HepG2 (cell line): ENCODE measurements around the gene PODXL2. TPM values are rescaled to one million over a fixed set of nuclear protein-coding genes. Genes with fewer than 3 reads are reported as not detected.

Experiments used
- E2F5 ChIP-seq: sonication (generic); formaldehyde crosslinking; conservative IDR thresholded peaks from 2 replicates; pipeline ENCODE4 v1.4.0; 2020; ENCODE audit warnings: missing genetic modification reagents
- FOXK1 ChIP-seq: sonication (generic); formaldehyde crosslinking; IDR thresholded peaks from 2 replicates; pipeline ENCODE4 v1.4.0; 2020; ENCODE audit warnings: low read depth, missing genetic modification reagents, borderline replicate concordance
- HMGXB3 ChIP-seq: sonication (generic); formaldehyde crosslinking; IDR thresholded peaks from 2 replicates; pipeline ENCODE4 v1.4.0; 2020; ENCODE audit warnings: missing genetic modification reagents, borderline replicate concordance
- RELA ChIP-seq: sonication (generic); formaldehyde crosslinking; IDR thresholded peaks from 2 replicates; pipeline ENCODE4 v1.4.0; 2020; ENCODE audit warnings: missing genetic modification reagents
- SOX13 ChIP-seq, 3 experiments: fragments of 450-650 bp in 1 of 3; sonication (generic) in 1 of 3; formaldehyde crosslinking in 1 of 3; IDR thresholded peaks in 2 of 3; conservative IDR thresholded peaks in 1 of 3; 2 replicates each; pipeline versions ENCODE4 v1.5.0 to v1.6.1; 2016 to 2020; ENCODE audit warnings: antibody characterized with exemption in 1 of 3, mild to moderate bottlenecking in 1 of 3, missing compliant biosample characterization in 1 of 3, missing genetic modification reagents in 1 of 3, moderate library complexity in 1 of 3
- ZBTB49 ChIP-seq: sonication (generic); formaldehyde crosslinking; IDR thresholded peaks from 2 replicates; pipeline ENCODE4 v1.4.0; 2020; ENCODE audit warnings: missing genetic modification reagents, borderline replicate concordance
- ZFP62 ChIP-seq: sonication (generic); formaldehyde crosslinking; IDR thresholded peaks from 2 replicates; pipeline ENCODE4 v1.4.0; 2020; ENCODE audit warnings: missing genetic modification reagents
- ZNF672 ChIP-seq: sonication (generic); formaldehyde crosslinking; IDR thresholded peaks from 2 replicates; pipeline ENCODE4 v1.8.1; 2022; ENCODE audit warnings: missing genetic modification reagents
- ZSCAN9 ChIP-seq: IDR thresholded peaks from 2 replicates; pipeline ENCODE4 v1.6.1; 2016; ENCODE audit warnings: borderline replicate concordance
- polyA plus RNA-seq, 8 experiments: library from polyadenylated mRNA; depleted of rRNA in 3 of 8; stranded (reverse) in 7 of 8; unstranded in 1 of 8; fragments of >200 nt; fragmentation: Illumina TruSeq in 4 of 8; extraction: Trizol in 4 of 8; gene quantifications; 2 replicates each; pipeline versions ENCODE4 v1.2.1 to v1.2.3, GENCODE V29; 2011 to 2016; ENCODE audit warnings: low read depth in 4 of 8, missing spikeins in 1 of 8, mixed read lengths in 1 of 8; ENCODE audit not compliant: insufficient read depth in 1 of 8
- total RNA-seq, 5 experiments: library from RNA; depleted of rRNA; stranded (reverse); fragments of >200 nt; fragmentation: Illumina TruSeq; extraction: Trizol; gene quantifications; 2 replicates each; pipeline ENCODE4 v1.2.3, GENCODE V29; 2016; ENCODE audit warnings: low read depth in 1 of 5
- TF ChIP-seq, protein P1 (sequence below): IDR thresholded peaks from 2 replicates; pipeline ENCODE4 v1.6.1; 2012; ENCODE audit warnings: low read depth, low read length, improper control_type of control experiment
- TF ChIP-seq, protein P2 (sequence below): sonication (generic); formaldehyde crosslinking; IDR thresholded peaks from 2 replicates; pipeline ENCODE4 v1.5.0; 2020; ENCODE audit warnings: mild to moderate bottlenecking, missing genetic modification reagents
- TF ChIP-seq, protein P3 (sequence below): sonication (generic); formaldehyde crosslinking; IDR thresholded peaks from 2 replicates; pipeline ENCODE4 v1.5.0; 2020; ENCODE audit warnings: mild to moderate bottlenecking, missing genetic modification reagents, moderate library complexity

The PODXL2 gene
- total and polyA plus RNA-seq, 2 of the 13 experiments (the other 11 are each of a cell fraction or from before 2014, with no cell fraction given): 20.4 to 25.1 TPM

DNA sequence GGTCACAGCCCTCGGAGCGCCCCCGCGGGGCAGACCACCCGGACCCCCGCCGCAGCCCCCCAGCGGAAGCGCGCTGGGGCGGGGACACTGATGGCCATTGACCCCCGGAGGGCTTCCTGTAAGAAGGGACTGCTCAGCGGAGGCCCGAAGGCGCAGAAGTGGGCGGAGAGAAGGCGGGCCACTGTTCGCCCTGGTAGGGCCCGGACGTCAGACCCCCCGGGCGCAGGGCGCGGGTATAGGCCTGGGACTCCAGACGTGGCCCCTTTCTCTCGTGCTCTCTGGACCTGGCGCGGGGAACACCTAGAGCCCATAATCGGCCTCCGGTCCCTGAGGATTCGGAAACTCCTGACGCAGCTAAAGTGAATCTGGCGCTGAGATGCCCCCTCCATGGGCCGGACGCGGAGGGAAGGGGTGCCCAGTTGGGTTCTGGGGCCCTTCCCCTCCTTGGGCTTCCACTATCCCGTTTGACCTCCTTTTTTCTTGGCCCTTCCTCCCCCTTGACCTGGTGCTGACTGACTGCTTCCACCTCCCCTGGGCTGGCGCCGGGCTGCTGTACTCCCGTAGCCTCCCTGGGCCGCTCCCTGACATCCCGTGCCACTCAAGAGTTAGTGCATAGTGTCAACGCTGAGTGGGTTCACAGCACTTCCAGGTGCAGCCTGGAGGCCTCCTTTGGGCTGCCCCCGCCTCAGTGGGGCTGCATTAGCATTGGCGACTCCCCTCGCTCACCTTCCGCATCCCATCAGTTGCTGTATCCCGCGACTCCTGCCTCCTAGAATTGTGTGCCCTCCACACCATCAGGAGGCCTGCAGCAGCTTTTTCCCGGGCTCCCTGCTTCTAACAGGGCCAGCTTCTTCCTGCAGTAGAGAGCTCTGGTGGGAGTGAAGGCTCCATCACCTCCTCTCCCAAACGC is 44.5 kb downstream of the PODXL2 start (continued):
- TF ChIP-seq ZBTB49 (no peak), E2F5 (no peak), FOXK1 (no peak; the same call in 1 of the 2 replicates), ZNF672 (CRISPR knock-in tag) (no peak), SOX13 (IDR thresholded peaks at IDR 0.05) (no peak), SOX13 (CRISPR knock-in tag; conservative IDR thresholded peaks at IDR 0.05 in 1 of 2, IDR thresholded peaks at IDR 0.05 in 1 of 2) (no peak), RELA (CRISPR knock-in tag) (no peak), ZSCAN9 (no peak), HMGXB3 (no peak), ZFP62 (no peak)
- TF ChIP-seq, protein P1, sequence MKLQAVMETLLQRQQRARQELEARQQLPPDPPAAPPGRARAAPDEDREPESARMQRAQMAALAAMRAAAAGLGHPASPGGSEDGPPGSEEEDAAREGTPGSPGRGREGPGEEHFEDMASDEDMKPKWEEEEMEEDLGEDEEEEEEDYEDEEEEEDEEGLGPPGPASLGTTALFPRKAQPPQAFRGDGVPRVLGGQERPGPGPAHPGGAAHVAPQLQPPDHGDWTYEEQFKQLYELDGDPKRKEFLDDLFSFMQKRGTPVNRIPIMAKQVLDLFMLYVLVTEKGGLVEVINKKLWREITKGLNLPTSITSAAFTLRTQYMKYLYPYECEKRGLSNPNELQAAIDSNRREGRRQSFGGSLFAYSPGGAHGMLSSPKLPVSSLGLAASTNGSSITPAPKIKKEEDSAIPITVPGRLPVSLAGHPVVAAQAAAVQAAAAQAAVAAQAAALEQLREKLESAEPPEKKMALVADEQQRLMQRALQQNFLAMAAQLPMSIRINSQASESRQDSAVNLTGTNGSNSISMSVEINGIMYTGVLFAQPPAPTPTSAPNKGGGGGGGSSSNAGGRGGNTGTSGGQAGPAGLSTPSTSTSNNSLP: no peak
- TF ChIP-seq, protein P2, sequence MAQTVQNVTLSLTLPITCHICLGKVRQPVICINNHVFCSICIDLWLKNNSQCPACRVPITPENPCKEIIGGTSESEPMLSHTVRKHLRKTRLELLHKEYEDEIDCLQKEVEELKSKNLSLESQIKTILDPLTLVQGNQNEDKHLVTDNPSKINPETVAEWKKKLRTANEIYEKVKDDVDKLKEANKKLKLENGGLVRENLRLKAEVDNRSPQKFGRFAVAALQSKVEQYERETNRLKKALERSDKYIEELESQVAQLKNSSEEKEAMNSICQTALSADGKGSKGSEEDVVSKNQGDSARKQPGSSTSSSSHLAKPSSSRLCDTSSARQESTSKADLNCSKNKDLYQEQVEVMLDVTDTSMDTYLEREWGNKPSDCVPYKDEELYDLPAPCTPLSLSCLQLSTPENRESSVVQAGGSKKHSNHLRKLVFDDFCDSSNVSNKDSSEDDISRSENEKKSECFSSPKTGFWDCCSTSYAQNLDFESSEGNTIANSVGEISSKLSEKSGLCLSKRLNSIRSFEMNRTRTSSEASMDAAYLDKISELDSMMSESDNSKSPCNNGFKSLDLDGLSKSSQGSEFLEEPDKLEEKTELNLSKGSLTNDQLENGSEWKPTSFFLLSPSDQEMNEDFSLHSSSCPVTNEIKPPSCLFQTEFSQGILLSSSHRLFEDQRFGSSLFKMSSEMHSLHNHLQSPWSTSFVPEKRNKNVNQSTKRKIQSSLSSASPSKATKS: no peak
- TF ChIP-seq, protein P3, sequence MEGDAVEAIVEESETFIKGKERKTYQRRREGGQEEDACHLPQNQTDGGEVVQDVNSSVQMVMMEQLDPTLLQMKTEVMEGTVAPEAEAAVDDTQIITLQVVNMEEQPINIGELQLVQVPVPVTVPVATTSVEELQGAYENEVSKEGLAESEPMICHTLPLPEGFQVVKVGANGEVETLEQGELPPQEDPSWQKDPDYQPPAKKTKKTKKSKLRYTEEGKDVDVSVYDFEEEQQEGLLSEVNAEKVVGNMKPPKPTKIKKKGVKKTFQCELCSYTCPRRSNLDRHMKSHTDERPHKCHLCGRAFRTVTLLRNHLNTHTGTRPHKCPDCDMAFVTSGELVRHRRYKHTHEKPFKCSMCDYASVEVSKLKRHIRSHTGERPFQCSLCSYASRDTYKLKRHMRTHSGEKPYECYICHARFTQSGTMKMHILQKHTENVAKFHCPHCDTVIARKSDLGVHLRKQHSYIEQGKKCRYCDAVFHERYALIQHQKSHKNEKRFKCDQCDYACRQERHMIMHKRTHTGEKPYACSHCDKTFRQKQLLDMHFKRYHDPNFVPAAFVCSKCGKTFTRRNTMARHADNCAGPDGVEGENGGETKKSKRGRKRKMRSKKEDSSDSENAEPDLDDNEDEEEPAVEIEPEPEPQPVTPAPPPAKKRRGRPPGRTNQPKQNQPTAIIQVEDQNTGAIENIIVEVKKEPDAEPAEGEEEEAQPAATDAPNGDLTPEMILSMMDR (CRISPR knock-in tag): no peak
